Stimulated activated CD8-positive, alpha-beta memory T cell treated with anti-CD3 and anti-CD28 coated beads, Interleukin-2, amount 100 ng/mL, for 1 hour (primary cell): ENCODE measurements around the gene MPZL1.
"Not testable (repeated sequence)": the region's sequence is repeated elsewhere in the genome, so short reads cannot be mapped to it uniquely, and the experiment has no call there.

ENCODE experiments used
- DNase-seq, 2 donors: peaks; one replicate each; pipeline ENCODE4 v3.0.0-alpha.2; 2020; ENCODE audit warnings: low read depth in 2 of 2

Gene MPZL1

DNA sequence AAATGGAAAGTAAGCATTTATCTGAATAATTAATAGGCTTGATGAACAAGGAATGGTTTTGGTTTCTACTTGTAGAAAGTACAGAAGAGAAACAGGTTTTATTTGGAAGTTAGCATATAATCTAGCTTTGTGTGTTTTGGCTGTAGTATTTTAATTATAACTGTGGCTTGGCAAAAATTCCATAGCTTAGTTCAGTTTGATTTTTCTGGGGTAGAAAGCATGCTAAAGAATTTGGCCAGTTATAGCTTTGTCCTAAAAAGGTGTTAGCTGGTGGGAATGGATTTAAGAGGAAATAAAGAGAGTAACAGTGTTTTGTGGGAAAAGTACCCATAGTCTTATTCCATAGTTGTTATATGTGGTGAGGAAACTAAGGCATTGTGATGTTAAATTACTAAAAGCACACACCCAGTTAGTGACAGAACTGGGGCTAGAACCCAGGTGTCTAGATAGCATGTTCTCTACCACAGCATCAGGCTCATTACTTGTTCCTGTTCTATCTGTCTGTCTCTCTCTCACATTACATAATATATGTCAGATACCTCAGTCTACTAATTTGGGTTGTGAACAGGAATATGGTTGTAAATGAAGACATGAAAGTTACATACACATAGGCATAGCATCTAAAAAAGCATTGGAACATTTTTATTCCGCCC is 55.0 kb downstream of the MPZL1 start:
- DNase-seq: no peak

- DNase-seq: no peak
Observed at GRCh38 chr1:167777269-167777650, 55.5 kb downstream of the MPZL1 start.

DNA sequence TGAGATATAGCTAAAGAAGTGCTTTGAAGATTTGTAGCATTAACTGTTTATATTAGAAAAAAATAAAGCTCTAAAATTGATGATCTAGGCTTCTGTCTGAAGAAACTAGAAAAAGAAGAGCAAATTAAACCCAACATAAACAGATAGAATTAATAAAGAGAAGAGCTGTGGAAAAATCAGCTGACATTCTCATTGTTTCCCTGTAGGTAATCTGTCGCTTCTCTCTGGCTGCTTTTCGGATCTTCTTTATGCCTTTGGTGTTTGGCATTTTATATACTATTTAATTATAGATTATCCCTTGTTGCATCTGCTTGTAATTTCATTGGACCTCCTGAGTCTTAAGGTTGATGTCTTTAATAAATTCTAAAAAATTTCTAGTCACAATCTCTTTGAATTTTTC is 59.8 kb downstream of the MPZL1 start:
- DNase-seq: no peak

DNA sequence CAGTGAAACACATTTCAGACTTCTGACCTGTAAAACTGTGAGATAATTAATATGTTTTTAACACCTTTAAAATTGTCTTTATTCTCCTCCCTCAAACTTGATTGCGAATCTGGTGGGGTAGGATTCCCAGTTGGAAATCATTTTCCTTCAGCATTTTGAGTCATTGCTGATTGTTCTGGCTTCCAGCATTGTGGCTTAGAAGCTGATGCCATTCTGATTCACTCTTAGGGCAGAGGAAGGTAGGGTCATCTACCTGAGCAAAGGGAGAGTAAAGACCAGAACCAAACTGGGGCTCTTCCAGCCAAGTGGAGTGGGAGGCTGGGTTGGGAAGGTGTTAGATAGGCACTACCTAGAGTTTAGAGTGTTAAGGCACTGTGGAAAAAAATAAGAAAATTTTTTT is 61.2 kb downstream of the MPZL1 start:
- DNase-seq: no peak

GRCh38 chr1:167784876-167785550 is 63.2 kb downstream of the MPZL1 start:
- DNase-seq: no peak

DNA sequence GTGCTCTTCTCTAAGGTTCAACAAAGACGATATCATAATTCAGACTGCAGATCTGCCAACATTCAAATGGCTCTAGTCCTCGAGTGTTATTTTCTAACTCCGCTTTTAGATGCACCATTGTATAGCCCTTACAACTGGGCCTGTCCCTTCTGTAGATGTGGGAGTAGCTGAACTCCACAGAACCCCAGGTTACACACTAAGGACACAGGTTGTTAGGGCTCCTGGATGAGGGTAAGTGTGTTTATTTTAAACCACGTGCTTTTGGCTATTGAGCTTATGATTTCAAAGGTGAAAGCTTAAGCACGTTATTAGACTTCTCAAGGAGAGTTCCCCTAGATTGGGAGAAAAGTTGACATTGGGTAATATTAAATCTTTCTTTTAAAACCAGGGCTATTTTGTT is 64.7 kb downstream of the MPZL1 start:
- no peak for DNase-seq

GRCh38 chr1:167789501-167789900 is 67.7 kb downstream of the MPZL1 start:
- DNase-seq: no peak

DNA sequence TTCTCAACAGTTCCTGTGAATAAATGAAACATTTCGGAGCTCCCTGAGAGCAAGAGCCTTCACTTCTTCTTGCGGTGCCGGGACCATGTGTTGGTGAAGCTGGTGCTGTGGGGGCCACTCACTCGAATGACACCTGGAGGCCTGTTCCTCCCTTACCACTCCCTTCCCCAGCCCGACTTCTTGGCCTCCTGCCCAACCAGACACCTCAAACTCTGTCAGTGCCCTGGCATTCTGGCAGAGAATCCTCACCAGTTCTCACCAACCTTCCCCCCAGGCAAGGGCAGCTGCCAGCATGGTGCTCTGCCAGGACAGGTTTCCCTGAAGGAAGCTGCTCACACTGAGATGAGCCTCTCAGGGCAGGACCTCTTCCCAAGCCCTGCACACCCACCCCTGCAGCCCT is 68.3 kb downstream of the MPZL1 start:
- DNase-seq: no peak

DNA sequence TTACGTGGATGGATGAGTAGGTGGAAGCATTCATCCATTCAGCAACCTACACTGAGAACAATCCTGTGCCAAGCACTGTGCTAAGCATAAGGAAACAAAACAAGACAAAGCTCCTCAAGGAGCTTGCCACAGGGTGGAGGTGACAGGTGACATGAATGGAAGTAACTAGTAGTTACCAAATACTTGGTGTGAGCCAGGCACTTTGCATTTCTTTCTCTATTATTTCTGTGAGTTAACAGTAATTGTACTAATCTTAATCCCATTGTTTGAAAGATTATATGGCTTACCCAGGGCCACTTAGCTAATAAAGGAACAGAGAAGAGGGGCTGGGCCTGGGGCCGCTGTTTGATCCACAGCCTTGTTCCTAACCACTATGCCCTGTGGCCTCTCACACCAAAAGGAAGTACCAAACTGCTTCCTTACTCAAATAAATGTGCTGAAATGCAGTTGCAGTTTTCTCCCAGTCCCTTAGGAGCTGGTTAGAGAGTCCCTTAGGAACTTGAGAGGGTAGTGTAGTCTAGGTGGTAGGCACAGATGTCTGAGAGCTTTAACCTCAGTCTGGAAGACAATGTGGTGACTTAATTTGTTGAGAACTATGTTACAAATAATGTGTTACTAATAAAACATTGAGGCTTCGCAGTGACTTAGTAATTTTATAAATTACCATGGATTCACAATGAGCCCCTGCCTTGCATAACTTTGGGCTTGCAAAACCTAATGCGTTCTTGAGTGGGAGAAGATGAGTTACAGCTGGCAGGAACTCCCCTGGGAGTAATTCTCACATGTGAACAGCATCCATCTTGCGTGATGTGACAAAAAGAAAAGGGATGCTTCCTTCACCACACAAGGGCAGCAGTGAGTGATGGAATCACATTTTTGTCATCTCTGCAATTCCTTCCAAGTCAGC is 69.8 kb downstream of the MPZL1 start:
- DNase-seq: no peak

GRCh38 chr1:167792188-167792565 is 70.4 kb downstream of the MPZL1 start:
- DNase-seq: no peak

DNA sequence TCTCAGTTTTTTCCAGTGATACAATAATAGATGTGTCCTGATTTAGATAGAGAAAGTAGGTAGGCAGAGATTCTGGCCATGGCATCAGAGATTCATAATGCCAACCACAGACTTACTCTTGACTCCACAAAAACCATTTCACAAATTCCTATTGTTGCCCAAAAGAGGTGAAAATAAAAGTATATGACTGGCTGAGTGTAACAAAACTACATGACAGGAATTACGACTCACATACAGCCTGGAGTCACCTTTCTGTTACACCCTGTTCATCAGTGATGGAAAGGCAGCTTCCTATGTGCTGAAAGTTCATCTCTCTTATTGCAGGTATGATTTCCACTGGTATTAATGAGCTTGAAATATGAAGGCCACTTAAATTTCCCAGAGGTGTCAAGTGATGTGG is 72.3 kb downstream of the MPZL1 start:
- DNase-seq: no peak

DNA sequence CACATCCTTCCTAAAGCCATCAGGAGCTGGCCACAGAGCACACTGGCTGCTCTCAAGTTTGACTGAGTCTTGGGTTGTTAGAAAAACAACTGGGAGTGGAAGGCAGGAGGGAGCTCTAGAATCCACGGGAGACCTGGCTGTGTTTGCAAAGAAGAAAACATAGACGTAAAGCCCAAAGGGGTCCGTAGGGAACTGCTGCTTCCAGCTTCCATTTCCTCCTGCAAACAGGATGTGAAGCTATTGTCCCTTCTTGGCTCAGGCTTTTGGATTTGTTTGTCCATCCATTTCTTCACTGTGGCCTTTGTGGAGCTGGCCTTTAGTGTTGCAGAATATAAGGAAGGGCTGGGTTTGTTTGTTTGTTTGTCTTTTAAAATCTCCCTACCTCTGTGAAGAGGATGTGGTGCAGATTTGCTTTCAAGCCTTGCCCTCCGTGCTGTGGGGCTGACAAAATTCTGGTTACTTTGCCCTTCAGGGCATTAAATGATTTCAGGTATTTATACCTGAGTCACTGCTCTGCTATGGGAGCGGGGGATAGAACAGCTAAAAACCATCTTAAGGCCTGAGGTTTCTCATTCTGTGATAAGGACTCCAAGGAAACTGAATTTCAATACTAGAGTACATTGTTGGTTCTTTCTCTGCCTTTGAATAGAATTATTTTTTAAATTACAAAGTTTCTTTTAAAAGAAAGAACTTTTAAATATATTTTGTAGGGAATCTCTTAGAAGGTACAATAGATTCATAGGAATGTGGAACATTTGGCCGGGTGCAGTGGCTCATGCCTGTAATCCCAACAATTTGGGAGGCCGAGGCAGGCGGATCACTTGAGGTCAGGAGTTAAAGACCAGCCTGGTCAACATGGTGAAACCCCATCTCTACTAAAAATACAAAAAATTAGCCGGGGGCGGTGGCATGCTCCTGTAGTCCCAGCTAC is 74.3 kb downstream of the MPZL1 start:
- DNase-seq: no peak

GRCh38 chr1:167797015-167797414 is 75.2 kb downstream of the MPZL1 start:
- no peak for DNase-seq

GRCh38 chr1:167798952-167799351 is 77.2 kb downstream of the MPZL1 start:
- no peak for DNase-seq

DNA sequence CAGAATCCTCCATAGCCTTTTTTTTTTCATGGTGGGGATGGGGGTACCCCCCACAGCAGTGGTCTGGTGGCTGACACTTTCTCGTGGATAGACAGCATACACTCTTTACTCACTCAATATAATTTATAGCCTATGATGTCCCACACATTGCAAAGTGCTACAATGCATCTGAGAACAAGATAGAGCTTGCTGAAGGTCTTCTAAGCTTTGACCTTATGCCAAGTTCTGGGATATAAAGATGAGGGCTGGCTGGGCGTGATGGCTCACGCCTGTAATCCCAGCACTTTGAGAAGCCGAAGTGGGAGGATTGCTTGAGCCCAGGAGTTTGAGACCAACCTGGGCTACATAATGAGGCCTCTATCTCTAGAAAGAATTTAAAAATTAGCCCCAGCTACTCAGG is 78.0 kb downstream of the MPZL1 start:
- DNase-seq: no peak

- DNase-seq: no peak
Observed at GRCh38 chr1:167800251-167800650, 78.5 kb downstream of the MPZL1 start.

DNA sequence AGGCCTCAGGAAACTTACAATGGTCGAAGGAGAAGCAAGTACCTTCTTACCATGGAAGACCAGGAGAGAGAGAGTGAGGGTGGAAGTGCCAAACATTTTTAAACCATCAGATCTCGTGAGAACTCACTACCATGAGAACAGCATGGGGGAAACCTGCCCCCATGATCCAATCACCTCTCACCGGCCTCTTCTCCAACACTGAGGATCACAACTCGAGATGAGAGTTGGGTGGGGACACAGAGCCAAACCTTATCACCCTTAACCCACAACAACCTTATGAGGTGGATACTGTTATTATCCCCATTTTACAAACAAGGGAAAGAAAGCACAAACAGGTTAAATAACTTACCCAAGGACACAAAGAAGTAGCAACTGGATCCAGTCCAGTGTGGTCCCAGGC is 80.5 kb downstream of the MPZL1 start:
- no peak for DNase-seq

- peak; percentile 60 to 69 for DNase-seq
Observed at GRCh38 chr1:167803358-167804207, 81.8 kb downstream of the MPZL1 start.

DNA sequence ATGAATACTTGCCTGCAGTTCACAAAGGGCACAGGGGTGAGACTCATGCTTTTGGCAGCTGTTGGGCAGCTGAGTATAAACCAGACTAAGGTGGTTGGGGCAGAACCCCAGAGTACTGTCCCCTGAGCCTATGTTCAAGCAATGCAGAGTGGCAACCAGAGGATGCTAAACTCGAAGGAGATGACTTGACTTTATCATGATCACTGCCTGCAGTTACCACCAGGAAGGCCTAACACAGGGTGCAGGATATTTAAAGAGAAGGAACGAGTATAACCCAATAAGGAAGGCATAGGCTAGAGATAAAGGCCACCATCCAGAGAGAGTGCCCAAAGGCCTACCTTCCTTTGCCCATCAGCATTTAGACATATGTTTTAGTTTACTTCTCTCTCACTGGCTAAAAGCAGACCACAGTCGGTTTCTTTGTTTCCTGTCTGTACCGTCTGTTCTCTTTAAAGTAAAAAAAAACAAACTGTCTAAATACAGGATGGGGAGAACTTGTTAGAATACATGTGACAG is 83.3 kb downstream of the MPZL1 start:
- no peak for DNase-seq

DNA sequence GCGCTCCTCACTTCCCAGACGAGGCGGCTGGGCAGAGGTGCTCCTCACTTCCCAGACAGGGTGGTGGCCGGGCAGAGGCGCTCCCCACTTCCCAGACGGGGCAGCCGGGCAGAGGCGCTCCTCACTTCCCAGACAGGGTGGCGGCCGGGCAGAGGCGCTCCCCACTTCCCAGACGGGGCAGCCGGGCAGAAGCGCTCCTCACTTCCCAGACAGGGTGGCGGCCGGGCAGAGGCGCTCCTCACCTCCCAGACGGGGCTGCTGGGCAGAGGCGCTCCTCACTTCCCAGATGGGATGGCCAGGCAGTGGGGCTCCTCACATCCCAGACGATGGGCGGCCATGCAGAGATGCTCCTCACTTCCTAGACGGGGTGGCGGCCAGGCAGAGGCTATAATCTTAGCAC is 84.5 kb downstream of the MPZL1 start:
- not testable (repeated sequence) for DNase-seq

DNA sequence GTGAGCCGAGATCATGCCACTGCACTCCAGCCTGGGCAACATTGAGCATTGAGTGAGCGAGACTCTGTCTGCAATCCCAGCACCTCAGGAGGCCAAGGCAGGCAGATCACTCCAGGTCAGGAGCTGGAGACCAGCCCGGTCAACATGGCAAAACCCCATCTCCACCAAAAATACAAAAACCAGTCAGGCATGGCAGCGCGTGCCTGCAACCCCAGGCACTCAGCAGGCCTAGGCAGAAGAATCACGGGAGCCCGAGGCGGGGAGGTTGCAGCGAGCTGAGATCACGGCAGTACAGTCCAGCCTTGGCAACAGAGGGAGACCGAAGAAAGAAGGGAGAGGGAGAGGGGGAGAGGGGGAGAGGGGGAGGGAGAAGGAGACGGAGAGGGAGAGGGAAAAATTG is 84.9 kb downstream of the MPZL1 start:
- not testable (repeated sequence) for DNase-seq
